H1 (cell line): Measurements from ENCODE around the gene SLC45A1.

Source experiments
- CHD1 ChIP-seq: IDR thresholded peaks from 2 replicates; pipeline ENCODE4 v1.6.1; 2012; ENCODE audit warnings: low read depth, low read length, improper control_type of control experiment
- CTCF ChIP-seq, 3 experiments: IDR thresholded peaks; 1 replicate in 2 of 3; 2 replicates in 1 of 3; pipeline versions ENCODE4 v1.5.1 to v1.6.1; 2011; ENCODE audit warnings: low read length in 3 of 3, mild to moderate bottlenecking in 3 of 3, inconsistent platforms in 2 of 3, low read depth in 1 of 3, moderate library complexity in 1 of 3; ENCODE audit not compliant: insufficient read depth in 1 of 3; ENCODE audit errors: control extremely low read depth in 1 of 3
- EZH2 ChIP-seq: fragments of 200-600 bp; sonication (generic); IDR thresholded peaks from 2 replicates; pipeline ENCODE4 v1.7.1; 2012; ENCODE audit warnings: low read depth, mild to moderate bottlenecking, moderate library complexity, low read length, inconsistent platforms; ENCODE audit not compliant: severe bottlenecking
- GABPA ChIP-seq: IDR thresholded peaks from 2 replicates; pipeline ENCODE4 v1.6.1; 2011; ENCODE audit warnings: mild to moderate bottlenecking, low read length, moderate library complexity, borderline replicate concordance; ENCODE audit not compliant: insufficient read depth
- GTF2F1 ChIP-seq: IDR thresholded peaks from 2 replicates; pipeline ENCODE4 v1.6.1; 2012; ENCODE audit warnings: low read depth, low read length, improper control_type of control experiment, borderline replicate concordance
- PHF8 ChIP-seq: fragments of 200-600 bp; sonication (generic); conservative IDR thresholded peaks from 2 replicates; pipeline ENCODE4 v1.7.1; 2012; ENCODE audit warnings: low read depth, mild to moderate bottlenecking, inconsistent platforms, low read length, moderate library complexity
- POLR2A ChIP-seq, 2 experiments: IDR thresholded peaks; 1 replicate in 1 of 2; 2 replicates in 1 of 2; pipeline ENCODE4 v1.6.1; 2011; ENCODE audit warnings: low read depth in 2 of 2, low read length in 2 of 2, mild to moderate bottlenecking in 2 of 2; ENCODE audit errors: control extremely low read depth in 1 of 2
- POLR2AphosphoS5 ChIP-seq: IDR thresholded peaks from 2 replicates; pipeline ENCODE4 v1.6.1; 2011; ENCODE audit warnings: low read depth, low read length
- POU5F1 ChIP-seq: IDR thresholded peaks from 2 replicates; pipeline ENCODE4 v1.6.1; 2011; ENCODE audit warnings: low read depth, mild to moderate bottlenecking, low read length, moderate library complexity

DNA sequence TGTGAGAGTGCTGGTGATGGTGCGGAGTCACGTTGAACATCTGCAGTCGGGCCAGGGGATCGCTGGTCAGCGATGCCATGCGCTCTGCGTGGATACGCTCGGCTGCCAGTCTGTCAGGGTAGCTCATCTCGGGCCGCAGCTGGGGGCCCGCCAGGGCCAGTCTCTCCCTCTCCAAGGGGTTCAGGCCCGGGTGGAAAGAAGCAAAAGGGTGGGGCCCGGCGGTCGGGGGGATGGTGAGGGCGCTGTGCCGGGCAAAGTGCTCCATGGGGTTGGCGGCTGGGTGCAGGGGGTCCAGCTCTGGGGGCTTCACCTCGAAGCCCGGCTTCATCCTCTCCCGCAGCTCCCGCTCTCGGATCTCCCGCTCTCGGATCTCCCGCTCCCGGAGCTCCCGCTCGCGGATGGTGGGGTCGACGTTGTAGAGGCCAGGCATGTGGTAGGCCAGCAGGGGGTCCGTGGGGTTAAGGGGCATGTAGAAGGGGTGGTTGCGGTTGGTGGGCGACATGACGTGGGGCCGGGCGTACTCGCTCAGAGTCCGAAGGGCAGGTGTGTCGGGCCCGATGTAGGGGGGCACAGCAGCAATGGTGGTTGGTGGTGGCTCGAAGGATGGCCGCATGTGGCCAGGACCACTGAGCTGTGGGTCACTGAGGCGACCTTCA, 40.5 kb downstream of the SLC45A1 start:
- TF ChIP-seq POLR2A (IDR thresholded peaks at IDR 0.05; ENCODE audit: control extremely low read depth in 1 of 2, low read depth in 2 of 2, low read length in 2 of 2) (no peak), PHF8 (no peak), CTCF (IDR thresholded peaks at IDR 0.05; ENCODE audit: control extremely low read depth in 1 of 3, insufficient read depth in 1 of 3, low read depth in 1 of 3, low read length in 3 of 3) (no peak), POLR2AphosphoS5 (no peak), GTF2F1 (no peak), POU5F1 (no peak), CHD1 (no peak), GABPA (no peak), EZH2 (no peak)
